K562 (cell line): ENCODE measurements around the gene ANAPC2. TPM values are rescaled to one million over a fixed set of nuclear protein-coding genes. Genes with fewer than 3 reads are reported as not detected.

Experiments used
- ATAC-seq: fragments of 200-7000 bp; cut with Tn5 transposase; 3 replicates; pipeline ENCODE4 v1.9.1; 2020; ENCODE audit warnings: moderate library complexity
- BruUV-seq: library from RNA; stranded (reverse); fragments of 400-500 nt; replicated peaks from 2 replicates; lab custom pipeline; 2021; lab: Mats Ljungman, UMichigan
- CTCF ChIA-PET: fragments of 300-600 bp; formaldehyde crosslinking; extraction: SDS; loops from one replicate; lab custom pipeline; 2021; ENCODE audit warnings: low intra/inter-chr PET ratio; lab: Yijun Ruan, JAX
- POLR2A ChIA-PET: fragments of 300-600, 350-650 bp; sonication (Branson Sonifier 250); formaldehyde crosslinking; extraction: SDS; loops from one replicate; lab custom pipeline; 2021; ENCODE audit warnings: antibody characterized with exemption, inconsistent platforms; lab: Yijun Ruan, JAX
- DNase-seq, 4 experiments: peaks; one replicate each; pipeline versions ENCODE4 v3.0.0 to v3.0.0-alpha.2; 2011 to 2018; ENCODE audit warnings: low spot score in 3 of 4, mixed read lengths in 3 of 4; ENCODE audit errors: extremely low read depth in 1 of 4
- FAIRE-seq: peaks from 2 replicates; lab custom pipeline; 2011; peaks lifted over from hg19 to GRCh38; lab: Jason Lieb, UNC
- H2AFZ ChIP-seq: 2 replicates; pipeline ENCODE4 v1.6.0; 2011; ENCODE audit warnings: low read depth, low read length, control low read depth, inconsistent platforms
- H3K27ac ChIP-seq: fragments of 200-600 bp; 3 replicates; pipeline ENCODE4 v1.8.0; 2011; ENCODE audit warnings: low read depth, mild to moderate bottlenecking, control low read depth, inconsistent platforms, low read length, moderate library complexity, mixed read lengths; ENCODE audit errors: extremely low read depth
- H3K27me3 ChIP-seq, 2 experiments: fragments of 300-600 bp in 1 of 2; 2 replicates in 1 of 2; 3 replicates in 1 of 2; pipeline versions ENCODE4 v1.6.0 to v1.8.0; 2011; ENCODE audit warnings: inconsistent platforms in 2 of 2, low read length in 2 of 2, mild to moderate bottlenecking in 1 of 2, mixed read lengths in 1 of 2, moderate library complexity in 1 of 2; ENCODE audit not compliant: control insufficient read depth in 2 of 2, insufficient read depth in 2 of 2
- H3K36me3 ChIP-seq: fragments of 300-600 bp; 3 replicates; pipeline ENCODE4 v1.8.0; 2011; ENCODE audit warnings: mild to moderate bottlenecking, low read length, inconsistent platforms; ENCODE audit not compliant: control insufficient read depth, insufficient read depth
- H3K4me1 ChIP-seq, 2 experiments: fragments of 200-600 bp in 1 of 2; replicated peaks in 1 of 2; 2 replicates in 1 of 2; 3 replicates in 1 of 2; pipeline versions ENCODE4 v1.5.1 to v1.8.0; 2011; ENCODE audit warnings: inconsistent platforms in 2 of 2, low read length in 2 of 2, mild to moderate bottlenecking in 1 of 2, mixed read lengths in 1 of 2, moderate library complexity in 1 of 2; ENCODE audit not compliant: control insufficient read depth in 2 of 2, insufficient read depth in 2 of 2
- H3K4me2 ChIP-seq: 2 replicates; pipeline ENCODE4 v1.6.1; 2011; ENCODE audit warnings: low read length, control low read depth, inconsistent platforms, mixed read lengths; ENCODE audit not compliant: insufficient read depth
- H3K4me3 ChIP-seq: fragments of 200-600 bp; sonication (generic), shearing (Covaris generic); 2 replicates; pipeline ENCODE4 v1.5.1; 2016; ENCODE audit warnings: control low read depth, inconsistent platforms
- H3K79me2 ChIP-seq: fragments of 200-600 bp; 3 replicates; pipeline ENCODE4 v1.8.0; 2011; ENCODE audit warnings: low read length, inconsistent platforms; ENCODE audit not compliant: control insufficient read depth, insufficient read depth
- H3K9ac ChIP-seq, 2 experiments: 2 replicates each; pipeline versions ENCODE4 v1.6.0 to v1.6.1; 2011; ENCODE audit warnings: low read depth in 2 of 2, low read length in 2 of 2, control low read depth in 1 of 2, inconsistent platforms in 1 of 2, mild to moderate bottlenecking in 1 of 2, mixed read lengths in 1 of 2; ENCODE audit not compliant: insufficient read depth in 1 of 2
- H3K9me1 ChIP-seq: one replicate; pipeline ENCODE4 v1.6.0; 2011; ENCODE audit warnings: inconsistent platforms, mild to moderate bottlenecking, low read length, moderate library complexity; ENCODE audit not compliant: control insufficient read depth, insufficient read depth
- H3K9me3 ChIP-seq: replicated peaks from 2 replicates; pipeline ENCODE4 v1.5.1; 2011; ENCODE audit warnings: low read depth, low read length, inconsistent platforms; ENCODE audit not compliant: control insufficient read depth, insufficient read depth
- H4K20me1 ChIP-seq: replicated peaks from 2 replicates; pipeline ENCODE4 v1.6.1; 2011; ENCODE audit warnings: low read length, inconsistent platforms, mixed read lengths; ENCODE audit not compliant: control insufficient read depth, insufficient read depth
- ATF1 ChIP-seq, 2 experiments: fragments of 450-650 bp in 1 of 2; IDR thresholded peaks; 2 replicates each; pipeline ENCODE4 v1.6.1; 2016; ENCODE audit warnings: missing compliant biosample characterization in 1 of 2, missing genetic modification characterization in 1 of 2
- MTA3 ChIP-seq: fragments of 450-650 bp; formaldehyde crosslinking; IDR thresholded peaks from 2 replicates; pipeline ENCODE4 v1.6.1; 2017; ENCODE audit warnings: mild to moderate bottlenecking, borderline replicate concordance
- POU5F1 ChIP-seq: fragments of 150-350 bp; IDR thresholded peaks from 2 replicates; pipeline ENCODE4 v1.6.1; 2014; ENCODE audit warnings: borderline replicate concordance, low read length, low read depth, mild to moderate bottlenecking; ENCODE audit not compliant: partially characterized antibody
- RNF2 ChIP-seq: sonication (generic); IDR thresholded peaks from 2 replicates; pipeline ENCODE4 v1.6.1; 2016
- SMARCB1 ChIP-seq: IDR thresholded peaks from 2 replicates; pipeline ENCODE4 v1.6.1; 2011; ENCODE audit warnings: improper control_type of control experiment, low read depth; ENCODE audit not compliant: insufficient read length
- WGBS: fragments of 100-300 bp; shearing (Covaris generic); methylation state at CpG from one replicate; pipeline ENCODE4 v1.1.6; 2016; ENCODE audit warnings: low coverage, mixed read lengths; ENCODE audit not compliant: insufficient coverage; ENCODE audit errors: missing lambda C conversion rate; 5-methylcytosine and 5-hydroxymethylcytosine counted together
- in situ Hi-C: fragments of 300-500 bp; cut with MboI; formaldehyde crosslinking; loops from 4 replicates; pipeline ENCODE4 v1.15.0; 2018; ENCODE audit warnings: inconsistent platforms, mixed read lengths
- intact Hi-C: fragments of 100-400 bp; cut with micrococcal nuclease; formaldehyde crosslinking; loops from 2 replicates; pipeline ENCODE4 v1.14.2; 2022
- polyA plus RNA-seq, 8 experiments: library from polyadenylated mRNA; depleted of rRNA in 4 of 8; stranded (reverse) in 5 of 8; unstranded in 3 of 8; fragments of >200 nt; fragmentation: Nextera tagmentation in 2 of 8; fragmentation: Illumina TruSeq in 1 of 8; extraction: Ambion mirVana in 2 of 8; extraction: Trizol in 1 of 8; gene quantifications; 2 replicates each; pipeline versions ENCODE4 v1.2.1 to v1.2.3, GENCODE V29; 2011 to 2014; ENCODE audit warnings: inconsistent platforms in 1 of 8, missing spikeins in 1 of 8
- total RNA-seq, 7 experiments: library from RNA; depleted of rRNA in 6 of 7; stranded (reverse); fragments of >200 nt in 6 of 7; fragmentation: Illumina TruSeq in 2 of 7; extraction: Trizol in 2 of 7; gene quantifications; 2 replicates each; pipeline versions ENCODE4 v1.2.1 to v1.2.3, GENCODE V29; 2011 to 2021; ENCODE audit warnings: low replicate concordance in 1 of 7
- TF ChIP-seq, protein P1 (sequence below), 3 experiments: IDR thresholded peaks in 2 of 3; conservative IDR thresholded peaks in 1 of 3; 2 replicates each; pipeline ENCODE4 v1.5.1; 2011 to 2012; ENCODE audit warnings: low read length in 3 of 3, mild to moderate bottlenecking in 3 of 3, control low read depth in 2 of 3, improper control_type of control experiment in 1 of 3, inconsistent platforms in 1 of 3, low read depth in 1 of 3, mixed read lengths in 1 of 3, moderate library complexity in 1 of 3; ENCODE audit not compliant: insufficient read depth in 2 of 3

Gene ANAPC2
- total and polyA plus RNA-seq, 9 of the 15 experiments (the other 6 are each of a cell fraction or from before 2014, with no cell fraction given): 0.11 to 56.5 (median 17.1) TPM; not detected in 1

DNA sequence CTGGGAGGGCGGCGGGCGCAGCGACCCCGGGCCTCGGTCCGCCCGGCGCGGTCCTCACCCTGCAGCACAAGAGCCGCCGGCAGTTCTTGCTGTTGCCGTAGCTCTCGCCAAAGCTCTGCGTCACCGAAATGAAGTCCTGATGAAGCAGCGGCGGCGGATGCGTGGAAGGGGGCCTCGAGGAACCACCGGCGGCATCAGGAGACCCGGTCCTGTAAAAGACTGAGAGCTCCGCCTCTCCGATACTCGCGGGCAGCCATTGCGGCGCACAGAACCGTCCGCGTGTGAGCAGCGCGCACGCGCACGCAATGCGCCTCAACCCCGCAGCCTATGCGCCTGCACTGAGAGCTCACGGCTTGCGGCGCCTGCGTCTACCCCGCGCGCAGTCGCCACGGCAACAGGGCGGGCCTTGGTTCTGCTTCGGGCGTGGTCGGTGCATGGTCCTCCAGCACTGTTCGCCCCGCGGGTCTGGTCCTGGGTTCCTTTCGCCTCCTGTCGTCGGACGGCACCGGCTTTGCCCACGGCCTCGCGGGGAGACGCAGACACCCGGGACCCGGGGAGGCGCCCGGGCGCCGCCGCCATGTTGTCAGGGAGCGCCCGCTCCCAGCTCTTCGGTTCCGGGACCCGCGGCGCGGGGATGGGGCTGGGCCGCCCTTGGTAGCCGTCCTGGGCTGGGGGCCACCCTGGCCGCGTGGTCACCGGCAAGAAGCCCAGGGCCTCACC is 58.7 kb downstream of the ANAPC2 start:
- Histone ChIP-seq H3K27ac (peak overlapping the region; percentile 78), H3K36me3 (peaks cover 2% of the 10 kb centered on the region; the same call in 1 of the 3 replicates), H3K79me2 (peaks cover 35% of the 10 kb centered on the region), H3K4me1 (peaks cover 12 to 37% of the 10 kb centered on the region in 2 experiments; a peak in 4 of 5 replicates), H3K9ac (peak overlapping the region; percentile 84 to 100), H3K27me3 (no peaks in the 10 kb centered on the region), H3K4me3 (peak overlapping the region; percentile 91), H2AFZ (peak overlapping the region; percentile 99), H3K9me3 (no peaks in the 10 kb centered on the region), H3K9me1 (no peaks in the 10 kb centered on the region), H3K4me2 (peak overlapping the region; percentile 100), H4K20me1 (no peaks in the 10 kb centered on the region)
- CTCF ChIA-PET: no interaction called here
- intact Hi-C loops (loop anchor here (2.0 kb wide), 1 partner anchor 21 kb away; no protein-coding TSS in a partner anchor), in situ Hi-C loops (loop anchor here (5.0 kb wide), 1 partner anchor 98 kb away; the partner anchor contains the start of genes CYSRT1 and RNF224)
- FAIRE-seq: peak; percentile 91
- under 1% methylated on average over 71 of the region's 86 CpGs for WGBS
- POLR2A ChIA-PET: interaction anchor here (0.6 to 2.3 kb wide), 21 partner anchors 8 to 172 kb away, joined by 3 to 23 read pairs (median 4); partner anchors contain the start of genes GRIN1, LCNL1, MAN1B1 and NRARP
- BruUV-seq: no TSS peak
- peak; percentile 95 for ATAC-seq
- DNase-seq: peak; percentile 88 to 97 (median 90)
- TF ChIP-seq RNF2: no peak
- TF ChIP-seq, protein P1, sequence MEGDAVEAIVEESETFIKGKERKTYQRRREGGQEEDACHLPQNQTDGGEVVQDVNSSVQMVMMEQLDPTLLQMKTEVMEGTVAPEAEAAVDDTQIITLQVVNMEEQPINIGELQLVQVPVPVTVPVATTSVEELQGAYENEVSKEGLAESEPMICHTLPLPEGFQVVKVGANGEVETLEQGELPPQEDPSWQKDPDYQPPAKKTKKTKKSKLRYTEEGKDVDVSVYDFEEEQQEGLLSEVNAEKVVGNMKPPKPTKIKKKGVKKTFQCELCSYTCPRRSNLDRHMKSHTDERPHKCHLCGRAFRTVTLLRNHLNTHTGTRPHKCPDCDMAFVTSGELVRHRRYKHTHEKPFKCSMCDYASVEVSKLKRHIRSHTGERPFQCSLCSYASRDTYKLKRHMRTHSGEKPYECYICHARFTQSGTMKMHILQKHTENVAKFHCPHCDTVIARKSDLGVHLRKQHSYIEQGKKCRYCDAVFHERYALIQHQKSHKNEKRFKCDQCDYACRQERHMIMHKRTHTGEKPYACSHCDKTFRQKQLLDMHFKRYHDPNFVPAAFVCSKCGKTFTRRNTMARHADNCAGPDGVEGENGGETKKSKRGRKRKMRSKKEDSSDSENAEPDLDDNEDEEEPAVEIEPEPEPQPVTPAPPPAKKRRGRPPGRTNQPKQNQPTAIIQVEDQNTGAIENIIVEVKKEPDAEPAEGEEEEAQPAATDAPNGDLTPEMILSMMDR (IDR thresholded peaks at IDR 0.05 in 2 of 3, conservative IDR thresholded peaks at IDR 0.05 in 1 of 3; ENCODE audit: insufficient read depth in 2 of 3, low read depth in 1 of 3, low read length in 3 of 3): peak in 1 of 3 experiments; percentile 20; a peak in 2 of 6 replicates
- no peak for TF ChIP-seq POU5F1
- peak; percentile 22; the same call in 1 of the 2 replicates for TF ChIP-seq ATF1 (CRISPR knock-in tag; IDR thresholded peaks at IDR 0.05)
- peak; percentile 70 for TF ChIP-seq ATF1 (tag; IDR thresholded peaks at IDR 0.05)
- TF ChIP-seq SMARCB1: no peak
- TF ChIP-seq MTA3: 0 out of 2 replicates have a peak, but pooled peaks have one; percentile 29
